GM20431 (cell line): ENCODE data around the gene DPEP2NB.
"Not testable (repeated sequence)": the region's sequence is repeated elsewhere in the genome, so short reads cannot be mapped to it uniquely, and the experiment has no call there.

Source experiments
- in situ Hi-C: fragments of 300-500 bp; cut with MseI, MboI; formaldehyde crosslinking; loops from one replicate; pipeline ENCODE4 v1.15.0; 2020; ENCODE audit warnings: low sequenced_read_pairs; ENCODE audit not compliant: unreplicated experiment

The DPEP2NB gene, protein sequence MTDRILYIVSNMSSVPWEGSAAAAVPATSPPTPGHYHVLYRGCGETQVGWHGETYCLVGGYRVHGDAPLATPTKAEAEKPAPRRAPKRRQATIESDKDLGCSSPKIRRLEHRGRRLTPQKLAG

DNA sequence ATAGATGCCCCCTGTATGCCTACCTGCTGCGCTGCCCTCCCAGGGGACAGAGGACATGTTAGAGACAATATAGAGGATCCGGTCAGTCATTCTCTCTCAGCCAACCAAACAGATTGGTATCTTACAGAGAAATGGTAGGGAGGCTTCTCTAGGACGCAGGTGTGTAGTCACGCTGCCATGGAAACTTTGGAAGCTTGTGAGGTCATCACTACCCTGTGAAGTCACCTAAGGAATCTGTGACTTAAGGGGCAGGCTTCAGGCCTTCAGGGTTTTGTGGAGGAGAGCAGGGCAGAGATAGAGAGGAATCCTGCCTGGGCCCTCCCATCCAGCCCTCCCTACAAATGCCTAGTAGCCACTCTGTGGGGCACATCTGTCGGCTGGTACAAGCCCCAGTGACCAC is at the start of gene DPEP2NB:
TSS of gene DPEP2NB (minus strand) at position 231 of the 400 bp plus-strand sequence. CDS start at position 90, 141 bp downstream.
- in situ Hi-C loops = no loop called here

DNA sequence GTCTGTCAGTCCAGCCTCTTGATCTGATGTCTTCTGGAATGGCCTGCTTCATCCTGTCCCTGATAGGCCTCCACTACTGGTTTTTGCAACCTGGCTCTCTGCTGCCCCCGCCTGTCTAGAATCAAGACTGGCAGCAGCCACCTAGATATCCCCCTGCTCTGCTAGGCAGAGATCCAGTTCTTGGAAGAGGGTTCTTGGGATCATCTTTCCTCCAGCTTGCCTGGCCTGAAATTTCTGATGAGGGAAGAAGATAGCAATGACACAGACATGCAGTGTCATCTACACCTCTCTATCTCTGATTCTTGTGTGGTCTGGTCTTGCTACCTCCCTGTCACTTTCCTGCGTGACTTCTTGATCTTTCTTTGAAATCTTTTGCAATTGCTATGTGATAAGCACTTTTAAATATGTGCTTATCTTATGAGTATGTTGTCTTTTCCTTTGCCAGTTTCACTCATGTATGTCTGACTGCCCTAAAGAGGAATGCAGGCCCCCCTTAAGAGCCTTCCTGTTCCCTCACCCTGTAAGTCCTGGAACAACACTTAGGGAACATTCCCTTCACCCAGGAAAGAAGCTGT is 49.2 kb upstream of the DPEP2NB start:
- in situ Hi-C loops = no loop called here

DNA sequence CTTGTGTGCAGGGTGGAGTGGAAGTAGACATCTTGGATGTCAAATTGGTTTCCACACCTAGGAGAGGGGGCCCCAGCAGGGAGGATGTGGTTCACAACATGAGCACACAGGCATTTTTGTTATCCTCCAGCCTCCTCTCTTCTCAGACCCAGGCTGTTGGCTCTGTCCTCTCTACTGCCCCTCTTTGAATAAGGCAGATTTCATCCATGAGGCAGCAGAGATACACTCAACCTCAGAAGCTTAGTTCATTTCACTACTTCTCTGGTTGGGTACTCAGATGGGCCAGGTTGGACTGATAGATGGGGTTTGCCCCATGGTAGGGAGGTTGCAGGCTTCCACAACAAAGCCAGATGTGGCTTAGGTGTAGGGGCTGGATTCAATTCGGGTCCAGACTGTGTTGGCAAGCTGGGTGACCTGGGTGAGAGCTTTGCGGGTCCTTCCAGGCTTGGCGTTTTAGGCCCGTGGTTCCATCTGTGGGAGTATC is 47.2 kb upstream of the DPEP2NB start:
- in situ Hi-C loops = no loop called here

DNA sequence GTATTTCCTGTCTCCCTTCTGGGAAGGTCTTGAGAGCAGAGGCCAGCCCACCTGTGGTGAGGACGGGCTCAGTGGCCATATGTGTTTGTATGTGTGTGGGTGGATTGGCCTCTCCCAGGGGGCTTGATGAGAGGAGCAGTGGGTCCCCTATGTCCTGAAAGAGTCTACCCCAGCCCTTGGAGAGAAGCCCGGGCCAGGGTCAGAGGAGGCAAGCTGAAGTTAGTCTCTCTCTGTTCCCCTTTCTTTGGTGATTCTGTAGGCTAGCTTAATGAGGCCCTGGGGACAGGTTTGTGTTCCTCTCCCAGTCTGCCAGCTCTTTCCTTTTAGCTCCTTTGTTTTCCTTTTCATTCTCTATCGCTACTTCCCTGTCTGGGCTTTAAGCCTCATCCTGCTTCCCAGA is 45.7 kb upstream of the DPEP2NB start:
- in situ Hi-C loops = no loop called here

DNA sequence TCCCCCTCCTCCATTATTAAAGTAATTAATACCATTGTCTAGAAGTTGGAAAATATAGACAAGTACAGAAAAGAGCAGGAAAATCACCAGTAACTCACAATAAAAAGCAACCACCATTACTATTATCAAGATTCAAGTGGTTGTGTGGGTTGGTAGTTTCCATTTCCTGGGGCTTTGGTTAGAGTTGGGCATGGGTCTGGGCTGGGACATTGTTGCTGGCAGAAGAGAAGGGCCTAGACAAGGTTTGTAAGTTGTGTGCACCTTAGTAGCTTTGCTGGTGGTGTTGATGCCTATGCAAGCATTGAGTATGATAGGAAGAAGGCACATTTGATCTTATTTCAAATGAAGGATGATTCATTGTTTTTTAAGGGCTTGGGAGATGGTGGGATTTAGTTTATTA is 44.1 kb upstream of the DPEP2NB start:
- in situ Hi-C loops = no loop called here

DNA sequence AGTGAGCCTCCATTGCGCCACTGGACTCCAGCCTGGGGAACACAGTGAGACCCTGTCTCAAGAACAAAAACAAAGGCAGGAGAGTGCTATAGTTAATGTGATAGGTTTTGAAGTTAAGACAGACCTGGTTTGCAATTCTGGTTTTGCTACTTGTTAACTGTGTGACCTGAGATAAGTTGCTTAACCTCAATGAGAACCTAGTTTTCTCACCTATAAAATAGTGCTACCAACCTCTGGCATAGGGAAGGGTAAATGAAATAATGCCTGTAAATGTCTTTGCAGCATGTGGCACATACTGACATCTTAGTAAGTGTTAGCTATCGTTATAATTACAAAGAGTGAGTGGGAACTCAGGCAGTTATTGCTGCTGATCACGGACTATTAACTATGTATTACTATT is 39.7 kb upstream of the DPEP2NB start:
- in situ Hi-C loops = no loop called here

DNA sequence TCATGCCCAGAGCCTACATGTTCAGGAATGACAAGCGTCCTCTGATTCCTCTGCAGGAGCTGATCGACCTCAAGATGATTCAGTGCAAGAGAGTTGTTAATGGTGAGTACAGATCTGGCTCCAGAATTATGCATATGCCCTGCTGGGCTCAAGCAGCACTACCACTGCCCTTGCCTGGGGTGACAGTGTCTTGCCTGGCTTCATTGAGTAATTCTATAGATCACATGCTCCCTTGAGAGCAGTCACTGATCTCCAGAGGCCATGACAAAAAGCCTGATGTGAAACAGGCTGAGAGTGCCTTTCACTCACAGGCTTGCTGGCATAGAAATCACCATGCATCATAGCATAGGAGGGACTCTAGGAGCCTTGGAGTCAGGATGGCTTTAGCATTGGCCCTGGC is 33.7 kb upstream of the DPEP2NB start:
- in situ Hi-C loops = no loop called here

DNA sequence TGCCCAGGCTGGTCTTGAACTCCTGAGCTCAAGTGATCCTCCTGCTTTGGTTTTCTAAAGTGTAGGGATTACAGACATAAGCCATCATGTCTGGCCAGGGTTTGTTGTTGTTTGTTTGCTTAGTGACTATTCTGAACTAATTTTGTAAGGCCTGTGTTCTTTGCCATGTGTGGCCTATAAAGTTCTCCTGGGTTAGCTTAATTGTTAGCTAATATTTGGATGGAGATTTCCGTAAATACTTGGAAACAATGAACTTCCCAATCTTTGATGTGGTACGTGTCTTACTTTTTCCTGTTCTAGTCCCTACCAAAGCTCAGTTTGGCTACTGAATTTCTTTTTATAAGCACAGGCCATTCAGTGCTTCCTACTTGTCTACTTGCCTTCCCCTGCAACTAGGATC is 32.3 kb upstream of the DPEP2NB start:
- in situ Hi-C loops = no loop called here

DNA sequence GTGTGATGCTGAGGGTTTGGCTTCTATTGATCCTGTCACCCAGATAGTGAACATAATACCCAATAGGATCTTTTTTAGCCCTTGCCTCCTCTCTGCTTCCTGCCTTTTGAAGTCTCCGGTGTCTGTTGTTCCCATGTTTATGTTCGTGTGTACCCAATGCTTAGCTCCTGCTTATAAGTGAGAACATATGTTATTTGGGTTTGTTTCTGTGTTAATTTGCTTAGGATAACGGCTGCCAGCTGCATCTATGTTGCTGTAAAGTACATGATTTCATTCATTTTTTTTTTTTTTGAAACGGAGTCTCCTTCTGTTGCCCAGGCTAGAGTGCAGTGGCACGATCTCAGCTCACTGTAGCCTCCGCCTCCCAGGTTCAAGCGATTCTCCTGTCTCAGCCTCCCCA is 30.4 kb upstream of the DPEP2NB start:
- in situ Hi-C loops = no loop called here

DNA sequence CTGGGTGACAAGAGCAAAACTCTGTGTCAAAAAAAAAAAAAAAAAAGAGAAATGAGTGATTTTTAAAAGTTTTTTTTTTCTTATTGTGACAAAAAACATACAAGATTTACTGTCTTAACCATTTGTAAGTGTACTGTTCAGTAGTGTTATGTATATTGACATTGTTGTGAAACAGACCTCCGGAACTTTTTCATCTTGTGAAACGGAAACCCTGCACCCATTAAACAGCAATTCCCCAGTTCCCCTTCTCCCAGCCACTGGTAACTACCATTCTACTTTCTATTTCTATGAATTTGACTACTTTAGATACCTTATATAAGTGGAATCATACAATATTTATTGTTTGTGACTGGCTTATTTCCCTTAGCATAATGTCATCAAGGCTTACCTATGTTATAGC is 26.1 kb upstream of the DPEP2NB start:
- in situ Hi-C loops = no loop called here

DNA sequence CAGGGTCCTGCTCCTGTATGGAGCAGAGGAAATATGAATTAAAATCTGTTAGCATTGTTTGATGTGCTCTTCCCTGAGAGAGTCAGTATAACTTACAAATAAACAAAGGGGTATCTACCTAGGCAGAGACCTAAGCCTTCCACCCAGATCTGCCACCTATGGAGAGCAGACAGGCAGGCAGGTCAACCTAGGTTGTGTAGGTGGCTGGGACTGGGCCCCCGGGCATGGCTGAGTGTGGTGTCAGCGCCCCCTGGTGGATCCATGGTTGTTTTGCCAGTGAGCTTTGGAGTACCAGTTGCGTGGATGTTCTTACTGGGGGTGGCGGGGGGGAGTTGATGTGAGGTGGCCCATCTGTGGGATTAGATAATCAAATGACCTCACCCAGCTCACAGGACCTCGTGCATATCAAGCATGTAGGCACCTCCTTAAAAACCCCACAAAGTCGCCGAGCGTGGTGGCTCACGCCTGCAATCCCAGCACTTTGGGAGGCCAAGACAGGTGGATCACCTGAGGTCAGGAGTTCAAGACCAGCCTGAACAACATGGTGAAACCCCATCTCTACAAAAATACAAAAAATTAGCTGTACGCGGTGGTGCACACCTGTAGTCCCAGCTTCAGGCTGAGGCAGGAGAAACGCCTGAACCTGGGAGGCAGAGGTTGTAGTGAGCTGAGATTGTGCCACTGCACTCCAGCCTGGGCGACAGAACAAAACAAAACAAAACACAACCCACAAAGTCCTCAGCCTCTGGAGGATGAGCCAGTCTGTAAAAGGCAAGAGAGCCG is 25.0 kb upstream of the DPEP2NB start:
- in situ Hi-C loops = no loop called here

DNA sequence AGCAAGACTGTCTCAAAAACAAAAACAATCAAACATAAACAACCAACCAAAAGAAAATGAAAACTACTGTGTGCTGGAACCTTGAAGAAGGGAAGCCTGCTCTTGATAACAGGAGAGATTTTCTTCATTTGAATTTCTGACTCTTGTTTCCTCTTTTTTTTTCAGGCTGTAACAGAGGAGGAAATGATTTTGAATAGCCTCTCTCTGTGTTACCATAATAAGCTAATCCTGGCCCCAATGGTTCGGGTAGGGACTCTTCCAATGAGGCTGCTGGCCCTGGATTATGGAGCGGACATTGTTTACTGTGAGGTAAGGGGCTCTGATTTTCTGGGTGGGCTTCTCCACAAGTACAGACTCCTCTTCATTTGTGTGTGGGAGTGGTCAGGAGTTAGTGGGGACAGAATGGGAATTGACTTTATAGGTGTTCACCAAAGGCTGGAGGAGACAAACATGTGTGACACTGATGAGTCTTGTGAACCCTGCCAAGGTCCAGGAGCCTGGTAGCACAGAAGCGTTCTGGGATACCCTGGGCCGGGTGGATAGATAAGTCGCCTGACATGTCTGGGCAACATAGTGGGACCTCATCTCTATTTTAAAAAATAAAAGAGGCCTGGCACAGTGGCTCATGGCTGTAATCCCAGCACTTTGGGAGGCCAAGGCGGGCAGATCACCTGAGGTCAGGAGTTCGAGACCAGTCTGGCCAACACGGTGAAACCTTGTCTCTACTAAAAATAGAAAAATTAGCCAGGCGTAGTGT is 22.3 kb upstream of the DPEP2NB start:
- in situ Hi-C loops = no loop called here

DNA sequence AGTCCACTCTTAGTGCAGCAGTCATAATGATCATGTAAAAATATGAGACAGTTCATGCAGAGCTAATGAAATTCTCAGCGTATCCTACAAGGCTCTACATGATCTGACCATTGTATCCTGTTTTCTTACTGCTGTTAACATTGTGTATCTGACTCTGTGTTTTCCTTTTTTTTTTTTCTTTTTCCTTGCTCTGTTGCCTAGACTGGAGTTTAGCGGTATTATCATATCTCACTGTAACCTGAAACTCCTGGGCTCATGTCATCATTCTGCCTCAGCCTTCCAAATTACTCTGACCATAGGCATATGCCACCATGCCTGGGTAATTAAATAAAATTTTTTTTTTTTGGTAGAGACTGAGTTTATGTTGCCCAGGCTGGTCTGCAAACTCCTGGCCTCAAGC is 19.5 kb upstream of the DPEP2NB start:
- in situ Hi-C loops = no loop called here

DNA sequence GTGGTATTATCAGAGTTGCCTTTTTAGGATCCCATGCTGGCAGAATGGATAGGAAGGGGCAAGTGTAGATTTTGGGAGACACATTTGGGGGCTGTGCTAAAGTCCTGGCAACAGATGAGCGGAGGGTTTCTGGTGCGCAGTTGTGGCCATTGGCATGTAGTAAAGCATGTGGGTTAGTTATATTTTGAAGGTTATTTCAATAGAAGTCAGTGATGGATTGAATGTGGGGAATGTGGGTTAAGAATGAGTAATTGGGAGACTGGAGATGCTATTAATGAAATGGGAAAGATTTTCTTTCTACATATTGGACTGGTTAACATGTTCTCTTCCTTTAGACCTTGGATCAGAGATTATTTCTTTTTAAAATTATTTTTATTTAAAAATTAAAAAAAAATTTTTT is 17.4 kb upstream of the DPEP2NB start:
- in situ Hi-C loops = no loop called here

DNA sequence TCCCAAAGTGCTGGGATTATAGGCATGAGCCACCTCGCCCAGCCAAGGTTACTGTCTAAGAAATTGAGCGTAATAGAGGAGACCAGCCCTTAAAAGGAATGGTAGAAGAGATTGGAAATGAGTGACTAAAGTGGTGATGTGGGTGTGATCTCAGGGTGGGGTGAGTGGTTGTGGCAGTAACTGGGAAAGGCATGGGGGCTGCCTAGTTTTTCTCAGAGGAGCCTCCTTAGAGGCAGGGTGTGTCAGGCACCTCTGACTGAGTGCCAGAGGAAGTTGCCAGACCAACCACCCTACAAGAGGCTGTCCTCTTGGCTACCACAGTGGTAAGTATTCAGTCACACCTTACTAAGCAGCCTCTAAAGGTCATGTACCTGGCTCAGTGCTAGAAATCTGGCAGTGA is 16.2 kb upstream of the DPEP2NB start:
- in situ Hi-C loops = no loop called here

DNA sequence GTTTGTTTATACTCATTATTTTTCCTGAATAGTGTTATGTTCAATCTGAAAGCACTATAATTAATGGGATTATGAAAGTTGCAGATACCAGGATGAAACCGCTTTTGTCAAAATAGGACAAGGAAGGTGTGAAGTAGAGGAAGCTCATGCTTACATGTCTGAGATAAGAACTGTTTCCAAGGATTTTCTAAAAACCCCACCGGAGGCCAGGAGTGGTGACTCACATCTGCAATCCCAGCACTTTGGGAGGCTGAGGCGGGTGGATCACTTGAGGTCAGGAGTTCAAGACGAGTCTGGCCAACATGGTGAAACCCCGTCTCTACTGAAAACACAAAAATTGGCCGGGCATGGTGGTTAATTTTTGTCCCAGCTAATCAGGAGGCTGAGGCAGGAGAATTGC is 14.4 kb upstream of the DPEP2NB start:
- in situ Hi-C loops = not testable (repeated sequence)

DNA sequence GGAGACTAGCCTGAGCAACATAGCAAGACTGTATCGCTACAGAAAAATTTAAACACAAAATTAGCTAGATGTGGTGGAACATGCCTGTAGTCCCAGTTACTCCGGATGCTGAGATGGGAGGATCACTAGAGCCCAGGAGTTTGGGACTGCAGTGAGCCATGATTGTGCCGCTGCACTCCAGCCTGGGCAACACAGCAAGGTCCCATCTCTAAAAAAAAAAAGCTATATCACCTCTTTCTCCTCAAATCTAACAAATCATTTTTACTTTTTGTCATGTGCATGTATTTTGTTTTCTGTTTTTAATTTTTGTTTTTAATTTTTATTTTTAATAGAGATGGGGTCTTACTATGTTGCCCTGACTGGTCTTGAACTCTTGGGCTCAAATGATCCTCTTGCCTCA is 13.3 kb upstream of the DPEP2NB start:
- in situ Hi-C loops = no loop called here

DNA sequence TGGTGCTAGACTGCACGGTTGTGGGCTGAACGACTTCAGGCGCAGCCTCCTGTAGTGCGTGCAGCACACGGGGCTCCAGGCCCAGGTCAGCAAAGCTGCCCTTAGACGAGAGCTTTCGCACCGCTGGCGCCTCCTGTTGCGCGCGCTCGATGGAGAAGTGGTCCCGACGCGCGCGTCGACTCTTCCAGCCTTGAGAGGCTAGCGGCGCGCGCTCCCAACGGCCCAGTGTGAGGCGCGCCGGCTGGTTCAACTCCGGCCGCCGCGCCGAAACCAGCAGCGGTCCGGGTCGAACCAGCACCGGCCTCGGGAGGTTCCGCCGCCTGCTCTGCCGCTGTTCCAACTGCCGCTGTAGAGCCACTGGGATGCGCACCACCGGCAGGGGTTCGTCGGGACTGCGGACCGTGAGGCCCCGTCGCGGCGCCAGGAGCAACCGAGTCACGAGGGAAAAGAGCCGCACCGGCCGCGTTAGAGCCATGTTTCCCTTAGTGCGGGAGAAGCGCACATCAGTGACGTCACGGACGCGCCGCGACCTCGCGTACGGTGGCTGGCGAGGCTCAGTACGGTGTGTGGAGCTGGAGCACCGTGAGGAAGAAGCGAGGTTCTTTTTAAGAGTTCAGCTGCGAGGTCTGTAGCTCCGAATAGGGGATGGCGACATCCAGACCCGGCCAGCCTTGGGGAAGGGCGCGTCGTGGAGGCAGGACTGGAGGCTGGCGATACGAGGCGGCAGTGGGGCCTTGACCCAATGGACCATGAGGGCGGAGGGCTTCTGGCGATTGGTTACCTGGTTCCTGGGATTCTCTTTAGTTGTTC is 7.2 kb upstream of the DPEP2NB start, which contains the start of the genes DDX28 and DUS2:
TSS of gene DDX28 (minus strand) at position 505 of the 810 bp plus-strand sequence. CDS start at position 475, 30 bp downstream.
TSS of gene DUS2 (plus strand) at position 557 of the 810 bp plus-strand sequence. CDS start 14,740 bp downstream, outside the sequence.
- in situ Hi-C loops = no loop called here

DNA sequence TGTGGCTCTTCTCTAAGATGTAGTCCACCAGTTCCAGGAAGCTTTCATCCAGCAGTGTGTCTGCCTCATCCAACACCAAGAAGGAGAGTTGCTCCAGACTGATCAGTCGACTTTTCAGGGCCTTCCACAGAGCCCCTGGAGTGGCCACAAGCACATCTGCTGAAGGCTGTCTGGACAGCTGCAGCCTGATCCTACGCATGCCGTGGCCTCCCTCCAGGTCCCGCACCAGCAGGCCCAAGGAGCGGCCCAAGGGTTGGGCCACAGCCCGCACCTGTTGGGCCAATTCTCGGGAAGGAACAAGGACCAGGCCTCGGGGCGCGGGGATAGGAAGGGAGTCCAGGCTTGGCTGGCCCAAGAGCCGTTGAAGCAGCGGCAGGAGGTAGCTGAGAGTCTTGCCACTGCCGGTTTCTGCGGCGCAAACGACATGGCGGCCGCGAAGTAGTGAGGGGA is 6.6 kb upstream of the DPEP2NB start:
- in situ Hi-C loops = no loop called here

DNA sequence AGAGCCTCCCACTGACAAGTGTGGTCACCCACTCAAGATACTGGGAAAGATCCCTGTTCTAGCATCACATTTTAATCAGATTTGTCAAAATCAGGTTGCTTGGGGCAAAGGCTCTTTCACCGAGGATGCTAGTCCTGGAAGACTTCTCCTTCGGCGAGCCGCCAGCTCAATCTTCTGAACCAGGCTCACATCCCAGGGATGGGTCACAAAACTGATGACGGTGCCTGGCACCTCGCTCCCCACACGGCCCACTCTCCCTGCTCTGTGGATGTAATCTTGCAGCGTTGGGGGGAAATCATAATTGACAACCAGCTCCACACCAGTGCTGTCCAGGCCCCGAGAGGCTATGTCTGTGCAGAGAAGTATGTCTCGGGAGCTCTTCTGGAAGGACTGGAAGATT is 5.8 kb upstream of the DPEP2NB start:
- in situ Hi-C loops = no loop called here
